MM.1S (cell line): ENCODE measurements around the gene CCDC157.

Experiments used
- DNase-seq: peaks from one replicate; pipeline ENCODE4 v3.0.0-alpha.2; 2015
- H2AFZ ChIP-seq: fragments of 300-600 bp; sonication (generic); 2 replicates; pipeline ENCODE4 v1.6.0; 2016; ENCODE audit warnings: antibody characterized with exemption, low read length
- H3F3A ChIP-seq: fragments of 300-600 bp; sonication (generic); 2 replicates; pipeline ENCODE4 v1.6.1; 2016; ENCODE audit warnings: mild to moderate bottlenecking, antibody characterized with exemption, low read length, moderate library complexity, mixed read lengths; ENCODE audit not compliant: insufficient read depth
- H3K27ac ChIP-seq: fragments of 300-600 bp; sonication (generic); 2 replicates; pipeline ENCODE4 v1.5.1; 2016; ENCODE audit warnings: mild to moderate bottlenecking, low read length
- H3K27me3 ChIP-seq: fragments of 300-600 bp; sonication (generic); replicated peaks from 2 replicates; pipeline ENCODE4 v1.6.0; 2016; ENCODE audit warnings: low read length; ENCODE audit not compliant: insufficient read depth
- H3K36me3 ChIP-seq: fragments of 300-600 bp; sonication (generic); replicated peaks from 2 replicates; pipeline ENCODE4 v1.6.1; 2016; ENCODE audit warnings: mild to moderate bottlenecking, low read length, mixed read lengths; ENCODE audit not compliant: insufficient read depth
- H3K4me1 ChIP-seq: fragments of 300-600 bp; sonication (generic); 2 replicates; pipeline ENCODE4 v1.6.1; 2016; ENCODE audit warnings: low read length, mixed read lengths
- H3K4me2 ChIP-seq: fragments of 300-600 bp; sonication (generic); 2 replicates; pipeline ENCODE4 v1.6.0; 2016; ENCODE audit warnings: low read depth, low read length
- H3K4me3 ChIP-seq: fragments of 300-600 bp; sonication (generic); 2 replicates; pipeline ENCODE4 v1.5.1; 2016; ENCODE audit warnings: low read length, mixed read lengths
- H3K79me2 ChIP-seq: fragments of 300-600 bp; sonication (generic); 2 replicates; pipeline ENCODE4 v1.6.1; 2016; ENCODE audit warnings: mixed run types, low read length, mixed read lengths
- H3K9ac ChIP-seq: fragments of 300-600 bp; sonication (generic); 2 replicates; pipeline ENCODE4 v1.6.1; 2016; ENCODE audit warnings: low read length, mixed read lengths
- H3K9me2 ChIP-seq: fragments of 300-600 bp; sonication (generic); replicated peaks from 2 replicates; pipeline ENCODE4 v1.6.1; 2016; ENCODE audit warnings: mild to moderate bottlenecking, low read length, mixed read lengths; ENCODE audit not compliant: insufficient read depth
- H3K9me3 ChIP-seq: fragments of 300-600 bp; sonication (generic); replicated peaks from 2 replicates; pipeline ENCODE4 v1.6.1; 2016; ENCODE audit warnings: mild to moderate bottlenecking, low read length, mixed read lengths; ENCODE audit not compliant: insufficient read depth
- H4K20me1 ChIP-seq: fragments of 300-600 bp; sonication (generic); 2 replicates; pipeline ENCODE4 v1.6.1; 2016; ENCODE audit warnings: mild to moderate bottlenecking, low read length, moderate library complexity, mixed read lengths; ENCODE audit not compliant: insufficient read depth
- EZH2 ChIP-seq: fragments of 300-600 bp; sonication (generic); optimal IDR thresholded peaks from 2 replicates; pipeline ENCODE3; 2017; ENCODE audit warnings: low read depth, mild to moderate bottlenecking, antibody characterized with exemption, low read length, mixed read lengths
- EZH2phosphoT487 ChIP-seq: fragments of 300-600 bp; sonication (generic); IDR thresholded peaks from 2 replicates; pipeline ENCODE4 v1.6.1; 2018; ENCODE audit warnings: antibody characterized with exemption, low read length
- TF ChIP-seq, protein P1 (sequence below): fragments of 300-600 bp; sonication (generic); IDR thresholded peaks from 2 replicates; pipeline ENCODE4 v1.5.1; 2016; ENCODE audit warnings: antibody characterized with exemption, low read length, mixed read lengths

The CCDC157 gene

DNA sequence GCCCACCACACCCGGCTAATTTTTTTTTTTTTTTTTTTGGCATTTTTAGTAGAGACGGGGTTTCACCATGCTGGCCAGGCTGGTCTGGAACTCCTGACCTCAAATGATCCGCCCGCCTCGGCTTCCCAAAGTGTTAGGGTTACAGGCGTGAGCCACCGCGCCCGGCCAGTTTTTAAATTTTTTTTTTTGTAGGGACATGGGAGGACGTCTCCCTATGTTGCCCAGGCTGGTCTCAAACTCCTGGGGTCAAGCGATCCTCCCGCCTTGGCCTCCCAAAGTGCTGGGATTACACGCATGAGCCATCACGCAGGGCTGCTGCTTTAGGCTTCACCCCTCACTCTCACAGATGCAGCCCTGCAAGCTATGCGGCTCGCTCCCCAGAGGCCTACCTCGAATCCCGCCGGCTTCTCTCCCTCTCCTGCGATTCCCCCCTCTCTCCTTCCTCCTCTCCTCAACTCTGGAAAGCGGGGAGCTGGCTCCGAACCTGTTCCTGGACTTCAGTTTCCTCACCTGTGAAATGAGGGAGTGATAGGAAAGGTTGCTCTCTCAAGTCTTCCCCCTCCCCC lies 926 bp downstream of the CCDC157 start:
- H3K9ac ChIP-seq = no peak overlapping the region
- H3F3A ChIP-seq = no peaks in the 10 kb centered on the region
- TF ChIP-seq EZH2 (no peak), EZH2phosphoT487 (no peak)
- TF ChIP-seq, protein P1, sequence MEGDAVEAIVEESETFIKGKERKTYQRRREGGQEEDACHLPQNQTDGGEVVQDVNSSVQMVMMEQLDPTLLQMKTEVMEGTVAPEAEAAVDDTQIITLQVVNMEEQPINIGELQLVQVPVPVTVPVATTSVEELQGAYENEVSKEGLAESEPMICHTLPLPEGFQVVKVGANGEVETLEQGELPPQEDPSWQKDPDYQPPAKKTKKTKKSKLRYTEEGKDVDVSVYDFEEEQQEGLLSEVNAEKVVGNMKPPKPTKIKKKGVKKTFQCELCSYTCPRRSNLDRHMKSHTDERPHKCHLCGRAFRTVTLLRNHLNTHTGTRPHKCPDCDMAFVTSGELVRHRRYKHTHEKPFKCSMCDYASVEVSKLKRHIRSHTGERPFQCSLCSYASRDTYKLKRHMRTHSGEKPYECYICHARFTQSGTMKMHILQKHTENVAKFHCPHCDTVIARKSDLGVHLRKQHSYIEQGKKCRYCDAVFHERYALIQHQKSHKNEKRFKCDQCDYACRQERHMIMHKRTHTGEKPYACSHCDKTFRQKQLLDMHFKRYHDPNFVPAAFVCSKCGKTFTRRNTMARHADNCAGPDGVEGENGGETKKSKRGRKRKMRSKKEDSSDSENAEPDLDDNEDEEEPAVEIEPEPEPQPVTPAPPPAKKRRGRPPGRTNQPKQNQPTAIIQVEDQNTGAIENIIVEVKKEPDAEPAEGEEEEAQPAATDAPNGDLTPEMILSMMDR = no peak
- 0 out of 2 replicates have a peak, but pooled peaks cover under 1% of the 10 kb centered on the region for H3K36me3 ChIP-seq
- H2AFZ ChIP-seq = no peak overlapping the region
- H3K4me2 ChIP-seq = peak overlapping the region; percentile 87; the same call in 1 of the 2 replicates
- DNase-seq = no peak
- H4K20me1 ChIP-seq = no peaks in the 10 kb centered on the region
- H3K4me3 ChIP-seq = no peak overlapping the region
- no peak overlapping the region for H3K27ac ChIP-seq
- H3K9me2 ChIP-seq = no peaks in the 10 kb centered on the region
- peaks cover 36% of the 10 kb centered on the region for H3K79me2 ChIP-seq
- H3K9me3 ChIP-seq = no peaks in the 10 kb centered on the region
- H3K4me1 ChIP-seq = peaks cover 5% of the 10 kb centered on the region; the same call in 1 of the 2 replicates
- H3K27me3 ChIP-seq = no peaks in the 10 kb centered on the region

DNA sequence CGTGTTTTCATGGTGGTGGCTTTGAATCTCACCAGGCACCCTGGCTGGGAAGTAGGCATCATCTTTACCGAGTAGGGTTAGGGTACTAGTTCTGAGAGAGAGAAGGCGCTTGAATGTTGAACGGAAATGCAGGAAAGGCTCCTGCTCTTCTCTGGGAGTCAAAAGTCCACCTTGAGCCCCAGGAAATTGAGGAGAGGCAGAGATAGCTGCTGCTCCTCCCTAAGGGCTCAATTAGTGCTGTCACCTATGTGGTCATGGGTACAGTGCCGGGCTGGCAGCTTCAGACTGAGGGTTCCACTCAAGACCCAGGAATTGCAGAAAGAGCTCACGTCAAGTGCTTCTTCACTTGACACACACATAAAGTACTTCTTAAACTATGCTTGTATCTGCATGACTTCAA lies 1.7 kb downstream of the CCDC157 start:
- TF ChIP-seq, protein P1 = no peak
- no peak for TF ChIP-seq EZH2
- TF ChIP-seq EZH2phosphoT487 = no peak
- Histone ChIP-seq H3K4me3 (no peak overlapping the region), H3K27ac (no peak overlapping the region), H3F3A (no peaks in the 10 kb centered on the region), H3K36me3 (no peaks in the 10 kb centered on the region), H3K9ac (no peak overlapping the region), H2AFZ (no peak overlapping the region), H3K9me3 (no peaks in the 10 kb centered on the region), H3K79me2 (peaks cover 31% of the 10 kb centered on the region), H3K27me3 (no peaks in the 10 kb centered on the region), H4K20me1 (no peaks in the 10 kb centered on the region), H3K9me2 (no peaks in the 10 kb centered on the region), H3K4me1 (peaks cover 5% of the 10 kb centered on the region; the same call in 1 of the 2 replicates), H3K4me2 (no peak overlapping the region)
- DNase-seq = no peak

GRCh38 chr22:30361916-30362650 lies 5.3 kb downstream of the CCDC157 start:
- Histone ChIP-seq H2AFZ (no peak overlapping the region), H3K4me3 (no peak overlapping the region), H3K4me1 (no peaks in the 10 kb centered on the region), H3K9ac (no peak overlapping the region), H3K79me2 (no peaks in the 10 kb centered on the region), H3K9me3 (no peaks in the 10 kb centered on the region), H4K20me1 (no peaks in the 10 kb centered on the region), H3K4me2 (no peak overlapping the region), H3K27me3 (no peaks in the 10 kb centered on the region), H3K27ac (no peak overlapping the region), H3K36me3 (no peaks in the 10 kb centered on the region), H3F3A (no peaks in the 10 kb centered on the region), H3K9me2 (no peaks in the 10 kb centered on the region)
- peak; percentile 11 for DNase-seq
- TF ChIP-seq, protein P1 = no peak
- TF ChIP-seq EZH2 = no peak
- TF ChIP-seq EZH2phosphoT487 = no peak
